OCI-LY3 (cell line): ENCODE results near the gene FRMD4B.

Experiments used
- H2AFZ ChIP-seq: fragments of 200-600, 300-600 bp; shearing (Covaris generic); 2 replicates; pipeline ENCODE4 v1.6.0; 2014; ENCODE audit warnings: antibody characterized with exemption, low read depth, low read length
- H3K27ac ChIP-seq: fragments of 200-600, 300-600 bp; sonication (generic); 2 replicates; pipeline ENCODE4 v1.5.1; 2014; ENCODE audit warnings: mild to moderate bottlenecking, low read length, moderate library complexity, mixed read lengths
- H3K27me3 ChIP-seq: fragments of 200-600, 300-600 bp; sonication (generic); 2 replicates; pipeline ENCODE4 v1.6.1; 2014; ENCODE audit warnings: low read depth, low read length, mixed read lengths
- H3K36me3 ChIP-seq: fragments of 200-600, 300-600 bp; sonication (generic); replicated peaks from 2 replicates; pipeline ENCODE3; 2014; ENCODE audit warnings: low read depth, low read length, mixed read lengths
- H3K4me1 ChIP-seq: fragments of 300-600, 200-600 bp; sonication (generic); 2 replicates; pipeline ENCODE4 v1.6.1; 2014; ENCODE audit warnings: low read length, mixed read lengths
- H3K4me2 ChIP-seq: fragments of 200-600, 300-600 bp; sonication (generic); 2 replicates; pipeline ENCODE4 v1.6.1; 2014; ENCODE audit warnings: low read length, mixed read lengths
- H3K4me3 ChIP-seq: fragments of 300-600, 200-600 bp; sonication (generic); 2 replicates; pipeline ENCODE4 v1.5.1; 2014; ENCODE audit warnings: antibody characterized with exemption, mild to moderate bottlenecking, low read length, moderate library complexity
- H3K79me2 ChIP-seq: fragments of 300-600, 200-600 bp; shearing (Covaris generic); 2 replicates; pipeline ENCODE4 v1.6.1; 2014; ENCODE audit warnings: mild to moderate bottlenecking, low read length, mixed read lengths
- H3K9ac ChIP-seq: fragments of 300-600, 200-600 bp; shearing (Covaris generic); 2 replicates; pipeline ENCODE4 v1.6.0; 2014; ENCODE audit warnings: mild to moderate bottlenecking, low read length, moderate library complexity
- H3K9me3 ChIP-seq: fragments of 200-600, 300-600 bp; shearing (Covaris generic); 2 replicates; pipeline ENCODE4 v1.6.1; 2014; ENCODE audit warnings: low read length, mixed read lengths; ENCODE audit not compliant: insufficient read depth
- H4K20me1 ChIP-seq: fragments of 200-600, 300-600 bp; sonication (generic); 2 replicates; pipeline ENCODE4 v1.6.1; 2016; ENCODE audit warnings: low read length, mixed read lengths; ENCODE audit not compliant: insufficient read depth
- EZH2phosphoT487 ChIP-seq: fragments of 200-600 bp; shearing (Covaris generic); IDR thresholded peaks from 2 replicates; pipeline ENCODE4 v1.6.1; 2018; ENCODE audit warnings: antibody characterized with exemption, mixed run types, low read depth
- TF ChIP-seq, protein P1 (sequence below): fragments of 200-600, 300-600 bp; sonication (generic); IDR thresholded peaks from 2 replicates; pipeline ENCODE4 v1.5.1; 2014; ENCODE audit warnings: antibody characterized with exemption, low read length, low read depth

Gene FRMD4B

GRCh38 chr3:69379661-69380060 is 6.2 kb downstream of the FRMD4B start:
- H4K20me1 ChIP-seq: no peaks in the 10 kb centered on the region
- no peaks in the 10 kb centered on the region for H3K4me1 ChIP-seq
- no peak overlapping the region for H3K27ac ChIP-seq
- H3K9me3 ChIP-seq: no peaks in the 10 kb centered on the region
- no peaks in the 10 kb centered on the region for H3K79me2 ChIP-seq
- peaks cover 18% of the 10 kb centered on the region for H3K27me3 ChIP-seq
- no peak overlapping the region for H2AFZ ChIP-seq
- H3K36me3 ChIP-seq: no peaks in the 10 kb centered on the region
- H3K4me3 ChIP-seq: no peak overlapping the region
- TF ChIP-seq EZH2phosphoT487: no peak
- TF ChIP-seq, protein P1, sequence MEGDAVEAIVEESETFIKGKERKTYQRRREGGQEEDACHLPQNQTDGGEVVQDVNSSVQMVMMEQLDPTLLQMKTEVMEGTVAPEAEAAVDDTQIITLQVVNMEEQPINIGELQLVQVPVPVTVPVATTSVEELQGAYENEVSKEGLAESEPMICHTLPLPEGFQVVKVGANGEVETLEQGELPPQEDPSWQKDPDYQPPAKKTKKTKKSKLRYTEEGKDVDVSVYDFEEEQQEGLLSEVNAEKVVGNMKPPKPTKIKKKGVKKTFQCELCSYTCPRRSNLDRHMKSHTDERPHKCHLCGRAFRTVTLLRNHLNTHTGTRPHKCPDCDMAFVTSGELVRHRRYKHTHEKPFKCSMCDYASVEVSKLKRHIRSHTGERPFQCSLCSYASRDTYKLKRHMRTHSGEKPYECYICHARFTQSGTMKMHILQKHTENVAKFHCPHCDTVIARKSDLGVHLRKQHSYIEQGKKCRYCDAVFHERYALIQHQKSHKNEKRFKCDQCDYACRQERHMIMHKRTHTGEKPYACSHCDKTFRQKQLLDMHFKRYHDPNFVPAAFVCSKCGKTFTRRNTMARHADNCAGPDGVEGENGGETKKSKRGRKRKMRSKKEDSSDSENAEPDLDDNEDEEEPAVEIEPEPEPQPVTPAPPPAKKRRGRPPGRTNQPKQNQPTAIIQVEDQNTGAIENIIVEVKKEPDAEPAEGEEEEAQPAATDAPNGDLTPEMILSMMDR: no peak
- H3K4me2 ChIP-seq: no peak overlapping the region
- no peak overlapping the region for H3K9ac ChIP-seq

DNA sequence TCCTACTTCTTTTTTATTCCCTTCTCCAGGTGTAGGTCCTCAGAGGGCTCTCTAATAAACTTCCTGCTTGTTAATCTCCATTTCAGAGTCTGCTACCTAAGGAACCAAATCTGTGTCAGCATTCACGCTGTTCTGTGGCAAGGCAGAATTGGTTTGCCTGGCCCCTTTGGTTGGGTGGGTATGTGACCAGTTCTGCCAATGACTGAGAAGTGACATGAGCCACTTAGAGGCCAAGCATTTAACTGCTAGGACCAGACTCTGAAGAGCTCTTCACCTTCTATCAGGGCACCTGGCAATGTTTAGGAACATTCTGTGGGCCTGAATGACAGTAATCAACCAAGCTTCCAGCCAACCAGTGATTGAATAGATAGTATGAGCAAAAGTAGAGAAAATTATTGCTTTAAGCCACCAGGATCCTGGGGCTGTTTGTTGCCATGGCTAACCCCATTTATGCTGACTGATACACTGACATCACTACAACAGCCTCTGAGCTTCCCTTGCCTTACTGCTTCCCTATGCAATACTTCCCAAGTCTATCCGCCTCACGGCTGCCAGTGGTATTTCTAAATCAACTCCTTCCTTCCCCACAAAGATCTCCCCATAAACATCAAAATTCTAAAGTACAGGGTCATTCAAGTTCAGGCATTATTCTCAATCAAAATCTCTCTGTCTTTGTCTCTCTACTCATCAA is 7.6 kb downstream of the FRMD4B start:
- Histone ChIP-seq H3K9ac (no peak overlapping the region), H3K4me3 (no peak overlapping the region), H3K27me3 (peaks cover 15% of the 10 kb centered on the region; the same call in 1 of the 2 replicates), H3K9me3 (no peaks in the 10 kb centered on the region), H3K79me2 (no peaks in the 10 kb centered on the region), H3K4me1 (no peaks in the 10 kb centered on the region), H3K4me2 (no peak overlapping the region), H3K36me3 (no peaks in the 10 kb centered on the region), H2AFZ (no peak overlapping the region), H3K27ac (no peak overlapping the region), H4K20me1 (no peaks in the 10 kb centered on the region)
- TF ChIP-seq, protein P1: no peak
- TF ChIP-seq EZH2phosphoT487: no peak

DNA sequence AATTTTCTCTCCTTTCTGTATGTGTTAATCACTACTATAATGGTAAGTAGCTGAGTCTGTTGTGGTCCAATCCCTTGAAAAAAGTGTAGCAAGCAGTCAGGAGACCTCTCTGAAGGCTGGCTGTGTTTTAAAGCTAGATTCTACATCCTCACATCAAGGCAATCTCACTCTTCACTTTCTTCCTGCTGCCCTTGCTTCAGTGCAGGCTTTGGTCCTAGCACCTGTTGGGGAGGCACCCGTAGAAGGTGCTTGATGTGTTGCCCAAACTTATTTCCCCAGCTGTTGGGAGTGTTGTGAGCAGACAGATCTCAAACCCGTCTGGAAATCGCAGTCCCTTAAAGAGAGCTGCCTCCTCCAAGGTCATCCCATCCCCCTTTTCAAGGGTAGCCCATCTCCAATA is 8.6 kb downstream of the FRMD4B start:
- no peaks in the 10 kb centered on the region for H4K20me1 ChIP-seq
- no peaks in the 10 kb centered on the region for H3K4me1 ChIP-seq
- no peak for TF ChIP-seq EZH2phosphoT487
- TF ChIP-seq, protein P1: no peak
- H3K4me2 ChIP-seq: no peak overlapping the region
- no peaks in the 10 kb centered on the region for H3K36me3 ChIP-seq
- no peak overlapping the region for H3K27ac ChIP-seq
- H3K4me3 ChIP-seq: no peak overlapping the region
- H3K27me3 ChIP-seq: peaks cover 15% of the 10 kb centered on the region; the same call in 1 of the 2 replicates
- H3K9me3 ChIP-seq: no peaks in the 10 kb centered on the region
- H2AFZ ChIP-seq: no peak overlapping the region
- no peaks in the 10 kb centered on the region for H3K79me2 ChIP-seq
- no peak overlapping the region for H3K9ac ChIP-seq

GRCh38 chr3:69376731-69377130 is 9.2 kb downstream of the FRMD4B start:
- Histone ChIP-seq H3K27ac (no peak overlapping the region), H4K20me1 (no peaks in the 10 kb centered on the region), H3K4me3 (no peak overlapping the region), H3K27me3 (peaks cover 15% of the 10 kb centered on the region; the same call in 1 of the 2 replicates), H2AFZ (no peak overlapping the region), H3K4me2 (no peak overlapping the region), H3K9me3 (no peaks in the 10 kb centered on the region), H3K4me1 (no peaks in the 10 kb centered on the region), H3K9ac (no peak overlapping the region), H3K79me2 (no peaks in the 10 kb centered on the region), H3K36me3 (no peaks in the 10 kb centered on the region)
- TF ChIP-seq, protein P1: no peak
- no peak for TF ChIP-seq EZH2phosphoT487
